ENCODE measurements around the gene CDC16. TPM values are rescaled to one million over a fixed set of nuclear protein-coding genes. Genes with fewer than 3 reads are reported as not detected.

Gene CDC16
- total and polyA plus RNA-seq, 2 donors (not counting 1 experiment from before 2014, with no cell fraction given) = 94.8 to 127 TPM

- DNase-seq (no peak), ATAC-seq (ENCODE audit: low read depth) (no peak)
- Histone ChIP-seq H3K27ac (ENCODE audit: low read length in 2 of 2) (no peak overlapping the region), H3K4me3 (ENCODE audit: control extremely low read depth in 1 of 5, extremely low read depth in 1 of 5, insufficient read depth in 1 of 5, low read depth in 2 of 5, low read length in 4 of 5) (no peak overlapping the region), H3K4me1 (ENCODE audit: control insufficient read depth in 2 of 2, insufficient read depth in 2 of 2, low read length in 2 of 2) (peaks cover 9 to 10% of the 10 kb centered on the region in 2 donors), H3K36me3 (replicated peaks in 1 of 2; ENCODE audit: control extremely low read depth in 1 of 2, control insufficient read depth in 1 of 2, extremely low read depth in 1 of 2, insufficient read depth in 2 of 2, low read length in 1 of 2) (peaks cover 7 to 50% of the 10 kb centered on the region in 2 experiments), H3K9ac (ENCODE audit: low read length) (no peak overlapping the region), H4K20me1 (ENCODE audit: control insufficient read depth, insufficient read depth, low read length, poor library complexity, severe bottlenecking) (peaks cover 48% of the 10 kb centered on the region), H3K4me2 (replicated peaks; ENCODE audit: low read depth, low read length, poor library complexity, severe bottlenecking) (no peak overlapping the region), H3K27me3 (replicated peaks in 1 of 4; ENCODE audit: control extremely low read depth in 1 of 4, control insufficient read depth in 3 of 4, insufficient read depth in 4 of 4, low read length in 3 of 4) (no peaks in the 10 kb centered on the region), H3K79me2 (ENCODE audit: control insufficient read depth, insufficient read depth, low read length) (peaks cover 32% of the 10 kb centered on the region), H3K9me3 (ENCODE audit: control extremely low read depth in 1 of 3, control insufficient read depth in 2 of 3, insufficient read depth in 1 of 3, low read length in 2 of 3) (no peaks in the 10 kb centered on the region), H2AFZ (ENCODE audit: insufficient read depth, low read depth, low read length, poor library complexity, severe bottlenecking) (no peak overlapping the region)
- H3K9me3 Mint-ChIP-seq (ENCODE audit: insufficient read depth) = no peaks in the 10 kb centered on the region
- TF ChIP-seq CTCF (IDR thresholded peaks at IDR 0.05) = no peak
- no peak for TF ChIP-seq EZH2 (IDR thresholded peaks at IDR 0.05; ENCODE audit: borderline replicate concordance, insufficient read depth, low read depth, low read length, poor library complexity, severe bottlenecking)
- H3K4me1 Mint-ChIP-seq = peaks cover 25% of the 10 kb centered on the region
- no peaks in the 10 kb centered on the region for H3K27me3 Mint-ChIP-seq
- ChIA-PET CTCF (no interaction called here), POLR2A (no interaction called here)
- peak overlapping the region; percentile 11 for H3K4me3 Mint-ChIP-seq
- H3K27ac Mint-ChIP-seq = no peak overlapping the region
- 97% methylated on average over 6 of the region's 7 CpGs for WGBS (ENCODE audit: insufficient coverage)
- intact Hi-C loops (cut with micrococcal nuclease) = no loop called here
Measured at GRCh38 chr13:114237415-114238112, 2.9 kb downstream of the CDC16 start.

GRCh38 chr13:114241918-114242317 is 7.2 kb downstream of the CDC16 start:
- ChIA-PET CTCF (no interaction called here), POLR2A (no interaction called here)
- no peak overlapping the region for H3K4me3 Mint-ChIP-seq

More at GRCh38 chr13:114241918-114242317, 7.2 kb downstream of the CDC16 start:
- Histone ChIP-seq H3K79me2 (ENCODE audit: control insufficient read depth, insufficient read depth, low read length) (peaks cover 17% of the 10 kb centered on the region), H3K4me3 (ENCODE audit: control extremely low read depth in 1 of 5, extremely low read depth in 1 of 5, insufficient read depth in 1 of 5, low read depth in 2 of 5, low read length in 4 of 5) (no peak overlapping the region), H3K36me3 (replicated peaks in 1 of 2; ENCODE audit: control extremely low read depth in 1 of 2, control insufficient read depth in 1 of 2, extremely low read depth in 1 of 2, insufficient read depth in 2 of 2, low read length in 1 of 2) (peaks cover 25 to 91% of the 10 kb centered on the region in 2 experiments), H3K27me3 (replicated peaks in 1 of 4; ENCODE audit: control extremely low read depth in 1 of 4, control insufficient read depth in 3 of 4, insufficient read depth in 4 of 4, low read length in 3 of 4) (no peaks in the 10 kb centered on the region), H3K27ac (ENCODE audit: low read length in 2 of 2) (no peak overlapping the region), H3K9me3 (ENCODE audit: control extremely low read depth in 1 of 3, control insufficient read depth in 2 of 3, insufficient read depth in 1 of 3, low read length in 2 of 3) (no peaks in the 10 kb centered on the region), H3K9ac (ENCODE audit: low read length) (no peak overlapping the region), H3K4me2 (replicated peaks; ENCODE audit: low read depth, low read length, poor library complexity, severe bottlenecking) (no peak overlapping the region), H4K20me1 (ENCODE audit: control insufficient read depth, insufficient read depth, low read length, poor library complexity, severe bottlenecking) (peaks cover 36% of the 10 kb centered on the region), H3K4me1 (ENCODE audit: control insufficient read depth in 2 of 2, insufficient read depth in 2 of 2, low read length in 2 of 2) (no peaks in the 10 kb centered on the region), H2AFZ (ENCODE audit: insufficient read depth, low read depth, low read length, poor library complexity, severe bottlenecking) (no peak overlapping the region)
- no CpG with 5 or more reads among the region's 6 CpGs for WGBS (ENCODE audit: insufficient coverage)
- DNase-seq (no peak), ATAC-seq (ENCODE audit: low read depth) (no peak)
- intact Hi-C loops (cut with micrococcal nuclease) = no loop called here
- no peaks in the 10 kb centered on the region for H3K27me3 Mint-ChIP-seq
- TF ChIP-seq CTCF (IDR thresholded peaks at IDR 0.05) = no peak
- no peaks in the 10 kb centered on the region for H3K9me3 Mint-ChIP-seq (ENCODE audit: insufficient read depth)
- peaks cover 5% of the 10 kb centered on the region for H3K4me1 Mint-ChIP-seq
- no peak overlapping the region for H3K27ac Mint-ChIP-seq

All from B cell (primary cell).